Measurements from ENCODE around the gene CP.

DNA sequence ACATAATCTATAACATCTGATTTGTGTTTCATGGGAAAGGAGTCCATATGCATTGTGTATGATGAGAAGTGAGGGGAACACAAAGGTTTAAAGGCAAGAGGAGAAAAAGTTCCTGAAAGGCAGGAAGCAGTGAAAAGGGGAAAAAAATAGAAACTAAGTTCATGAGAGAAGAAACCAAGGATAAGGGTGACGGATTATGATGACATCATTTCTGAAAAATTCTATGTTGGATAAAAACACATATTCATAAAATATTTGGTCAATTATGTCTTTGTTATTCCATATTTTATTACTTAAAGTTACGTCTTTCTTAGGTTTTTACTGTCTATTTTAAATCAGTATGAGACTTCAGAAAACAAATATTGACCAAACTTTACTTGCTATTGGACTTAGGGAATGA, 48.6 kb upstream of the CP start:
- no peak for TF ChIP-seq POLR2A (IDR thresholded peaks at IDR 0.05)
- TF ChIP-seq, protein P1, sequence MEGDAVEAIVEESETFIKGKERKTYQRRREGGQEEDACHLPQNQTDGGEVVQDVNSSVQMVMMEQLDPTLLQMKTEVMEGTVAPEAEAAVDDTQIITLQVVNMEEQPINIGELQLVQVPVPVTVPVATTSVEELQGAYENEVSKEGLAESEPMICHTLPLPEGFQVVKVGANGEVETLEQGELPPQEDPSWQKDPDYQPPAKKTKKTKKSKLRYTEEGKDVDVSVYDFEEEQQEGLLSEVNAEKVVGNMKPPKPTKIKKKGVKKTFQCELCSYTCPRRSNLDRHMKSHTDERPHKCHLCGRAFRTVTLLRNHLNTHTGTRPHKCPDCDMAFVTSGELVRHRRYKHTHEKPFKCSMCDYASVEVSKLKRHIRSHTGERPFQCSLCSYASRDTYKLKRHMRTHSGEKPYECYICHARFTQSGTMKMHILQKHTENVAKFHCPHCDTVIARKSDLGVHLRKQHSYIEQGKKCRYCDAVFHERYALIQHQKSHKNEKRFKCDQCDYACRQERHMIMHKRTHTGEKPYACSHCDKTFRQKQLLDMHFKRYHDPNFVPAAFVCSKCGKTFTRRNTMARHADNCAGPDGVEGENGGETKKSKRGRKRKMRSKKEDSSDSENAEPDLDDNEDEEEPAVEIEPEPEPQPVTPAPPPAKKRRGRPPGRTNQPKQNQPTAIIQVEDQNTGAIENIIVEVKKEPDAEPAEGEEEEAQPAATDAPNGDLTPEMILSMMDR (IDR thresholded peaks at IDR 0.05), result no peak
